ENCODE results near the gene NEIL1. TPM values are rescaled to one million over a fixed set of nuclear protein-coding genes. Genes with fewer than 3 reads are reported as not detected.
"Not testable (repeated sequence)": the region's sequence is repeated elsewhere in the genome, so short reads cannot be mapped to it uniquely, and the experiment has no call there.

NEIL1 gene
- polyA plus RNA-seq, 10 donors: 3.5 to 12.4 (median 6.8) TPM

DNA sequence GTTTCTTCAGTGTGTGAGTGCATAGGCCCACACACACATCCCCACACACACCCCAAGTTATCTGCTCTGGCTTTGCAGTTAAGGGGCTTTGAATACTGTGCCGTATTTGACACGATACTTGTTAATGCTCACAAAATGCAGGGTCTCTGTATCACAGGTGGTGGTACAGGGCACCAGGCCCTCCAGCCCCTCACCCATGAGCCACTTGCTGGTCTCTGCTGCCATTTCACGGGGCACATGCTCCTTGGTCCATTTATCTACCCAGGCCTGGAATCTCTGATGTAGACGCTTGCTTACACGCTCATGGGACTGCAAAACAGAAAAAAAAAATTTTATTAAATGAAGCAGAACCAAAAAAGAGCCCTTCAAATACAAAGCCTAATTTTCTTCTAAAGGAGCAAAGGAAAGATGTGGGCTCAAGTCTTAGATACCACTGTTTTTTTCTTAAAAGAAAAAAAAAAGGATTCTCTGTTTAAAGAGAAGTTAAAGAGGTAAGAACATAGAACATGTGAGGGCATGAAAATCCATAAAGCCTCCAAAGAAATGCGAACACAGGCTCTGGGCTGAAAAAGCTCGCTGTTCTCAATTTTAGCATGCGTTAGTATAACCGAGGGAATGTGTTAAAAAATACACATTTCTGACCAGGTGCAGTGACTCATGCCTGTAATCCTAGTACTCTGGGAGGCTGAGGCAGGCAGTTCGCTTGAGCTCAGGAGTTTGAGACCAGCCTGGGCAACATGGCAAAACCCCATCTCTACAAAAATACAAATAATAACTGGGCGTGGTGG is 25.3 kb downstream of the NEIL1 start:
- DNase-seq: no peak

DNA sequence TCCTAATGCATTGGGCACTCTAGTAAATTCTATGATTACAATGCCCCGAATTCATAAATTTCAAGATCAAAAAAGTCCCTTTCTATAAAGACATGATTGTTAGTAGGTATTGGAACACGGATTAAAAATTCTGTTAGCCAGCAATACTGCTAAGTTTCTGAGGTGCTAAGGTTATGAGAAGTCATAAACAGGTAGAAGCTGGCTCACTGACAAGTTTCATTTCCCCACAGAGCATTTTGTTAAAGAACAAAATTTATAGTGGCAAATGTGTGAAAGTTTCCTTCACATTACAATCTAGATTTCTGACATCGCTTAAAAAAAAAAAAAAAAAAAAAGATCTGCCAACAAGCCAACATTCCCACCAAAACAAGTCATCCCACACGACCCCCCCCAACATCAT is 33.9 kb downstream of the NEIL1 start:
- no peak for DNase-seq

DNA sequence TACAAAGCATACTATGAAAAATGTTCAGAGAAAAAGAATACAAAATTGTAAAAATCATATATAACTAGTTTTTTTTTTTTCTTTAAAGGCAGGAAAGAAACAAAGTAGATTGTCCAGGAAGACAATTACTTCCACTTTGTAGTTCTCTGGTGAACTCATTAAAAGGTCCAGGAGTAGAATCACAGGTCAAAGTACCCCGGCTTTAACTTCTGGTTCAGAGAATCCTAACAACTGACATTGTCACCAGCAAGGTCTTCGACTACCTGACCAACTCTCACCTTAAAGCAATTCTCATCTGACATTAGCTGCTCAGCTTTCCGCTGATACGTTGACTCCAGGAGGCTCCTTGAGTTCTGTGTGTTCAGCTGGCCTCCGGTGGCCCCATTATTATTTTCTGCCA is 37.1 kb downstream of the NEIL1 start:
- not testable (repeated sequence) for DNase-seq

DNA sequence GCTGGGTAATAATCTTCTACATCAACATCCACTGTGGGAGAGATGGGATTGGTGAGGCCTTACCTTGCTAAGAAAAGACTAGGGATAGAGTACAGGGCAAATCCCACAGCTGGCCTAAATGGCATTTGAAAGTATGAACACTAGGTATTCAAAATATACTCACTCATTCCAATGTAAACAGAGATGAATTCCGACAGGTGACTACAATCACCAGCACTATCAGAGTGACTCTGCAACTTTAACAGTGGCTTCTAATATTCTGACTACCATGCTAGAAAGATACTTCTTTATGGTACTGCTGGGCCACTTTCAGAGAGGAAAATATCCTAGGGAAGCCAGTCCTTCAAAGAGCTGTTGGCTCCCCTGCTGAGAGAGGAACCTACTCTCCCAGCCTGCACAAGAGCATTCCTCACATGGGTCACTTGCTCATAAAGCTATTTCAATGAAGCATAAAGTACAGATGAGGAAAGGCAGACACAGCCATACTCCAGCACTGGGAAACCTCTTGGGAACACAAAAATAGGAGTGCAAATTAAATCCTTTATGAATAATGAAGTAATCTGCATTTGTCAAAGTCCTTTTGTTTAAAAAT is 43.0 kb downstream of the NEIL1 start:
- no peak for DNase-seq

DNA sequence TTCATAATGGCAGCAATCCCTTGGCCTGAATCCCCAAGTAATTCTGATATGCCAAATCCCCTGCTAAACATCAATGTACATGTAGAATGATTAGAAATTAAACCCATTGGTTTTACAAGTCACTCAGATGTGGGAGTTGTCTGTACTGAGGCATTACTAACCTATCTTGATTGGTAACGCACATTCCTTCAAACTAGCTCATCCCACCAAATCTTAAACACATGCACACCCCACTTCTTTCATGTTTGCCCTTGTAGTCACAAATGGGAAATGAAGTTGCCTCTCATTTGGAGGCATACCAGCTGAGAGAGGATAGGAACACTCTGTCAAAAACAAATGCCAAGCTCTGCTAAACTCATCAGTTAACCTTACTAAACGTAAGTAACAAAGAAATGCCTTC is 50.7 kb downstream of the NEIL1 start:
- DNase-seq: no peak

DNA sequence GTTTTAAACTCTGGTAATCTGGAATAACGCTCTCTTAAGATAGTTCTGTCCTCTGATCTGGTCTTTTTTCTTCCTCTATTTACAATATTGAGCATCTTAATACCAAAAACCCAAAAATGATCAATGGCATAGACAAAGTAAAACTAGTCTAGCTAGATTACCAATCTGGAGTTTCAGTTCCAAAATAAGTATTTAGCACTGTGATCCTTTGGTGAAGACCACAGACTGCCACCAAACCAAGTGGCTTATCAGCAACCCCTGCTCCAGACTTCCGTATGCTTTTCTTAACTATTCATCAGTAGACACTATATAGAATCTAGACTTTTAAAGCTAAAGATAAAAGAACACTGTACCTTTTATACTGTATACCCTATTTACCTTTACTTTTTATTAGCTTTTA is 57.1 kb downstream of the NEIL1 start:
- no peak for DNase-seq

Other genes with a start within 250 kb of the NEIL1 start
- 10 to 100 TPM in 5 of 10 donors, 1 to 10 TPM in 5; 7.1 to 15.3 (median 10.0) TPM for gene C15orf39, start 145.2 kb upstream of the NEIL1 start, polyA plus RNA-seq (ENCODE audit: insufficient read length in 10 of 10)
- not detected for gene GOLGA6C, start 88.7 kb upstream of the NEIL1 start, polyA plus RNA-seq (ENCODE audit: insufficient read length in 10 of 10)
- under 1 TPM; 0.07 to 0.93 (median 0.29) TPM for gene GOLGA6D, start 64.2 kb upstream of the NEIL1 start, polyA plus RNA-seq (ENCODE audit: insufficient read length in 10 of 10)
- gene COMMD4, start 11.0 kb upstream of the NEIL1 start, polyA plus RNA-seq (ENCODE audit: insufficient read length in 10 of 10): 10 to 100 TPM; 33.4 to 65.0 (median 41.2) TPM
- gene MAN2C1, start 21.6 kb downstream of the NEIL1 start, polyA plus RNA-seq (ENCODE audit: insufficient read length in 10 of 10): 100 to 1,000 TPM in 4 of 10 donors, 10 to 100 TPM in 6; 63.2 to 190 (median 82.0) TPM
- gene SIN3A, start 104.7 kb downstream of the NEIL1 start, polyA plus RNA-seq (ENCODE audit: insufficient read length in 10 of 10): 10 to 100 TPM; 25.7 to 38.3 (median 30.4) TPM
- gene PTPN9, start 232.3 kb downstream of the NEIL1 start, polyA plus RNA-seq (ENCODE audit: insufficient read length in 10 of 10): 10 to 100 TPM; 18.9 to 35.2 (median 23.8) TPM